Measurements from ENCODE around the gene ZBTB17. TPM values are rescaled to one million over a fixed set of nuclear protein-coding genes. Genes with fewer than 3 reads are reported as not detected.

The ZBTB17 gene
- total and polyA plus RNA-seq, 9 of the 15 experiments (the other 6 are each of a cell fraction or from before 2014, with no cell fraction given), result 1.1 to 53.4 (median 29.6) TPM

DNA sequence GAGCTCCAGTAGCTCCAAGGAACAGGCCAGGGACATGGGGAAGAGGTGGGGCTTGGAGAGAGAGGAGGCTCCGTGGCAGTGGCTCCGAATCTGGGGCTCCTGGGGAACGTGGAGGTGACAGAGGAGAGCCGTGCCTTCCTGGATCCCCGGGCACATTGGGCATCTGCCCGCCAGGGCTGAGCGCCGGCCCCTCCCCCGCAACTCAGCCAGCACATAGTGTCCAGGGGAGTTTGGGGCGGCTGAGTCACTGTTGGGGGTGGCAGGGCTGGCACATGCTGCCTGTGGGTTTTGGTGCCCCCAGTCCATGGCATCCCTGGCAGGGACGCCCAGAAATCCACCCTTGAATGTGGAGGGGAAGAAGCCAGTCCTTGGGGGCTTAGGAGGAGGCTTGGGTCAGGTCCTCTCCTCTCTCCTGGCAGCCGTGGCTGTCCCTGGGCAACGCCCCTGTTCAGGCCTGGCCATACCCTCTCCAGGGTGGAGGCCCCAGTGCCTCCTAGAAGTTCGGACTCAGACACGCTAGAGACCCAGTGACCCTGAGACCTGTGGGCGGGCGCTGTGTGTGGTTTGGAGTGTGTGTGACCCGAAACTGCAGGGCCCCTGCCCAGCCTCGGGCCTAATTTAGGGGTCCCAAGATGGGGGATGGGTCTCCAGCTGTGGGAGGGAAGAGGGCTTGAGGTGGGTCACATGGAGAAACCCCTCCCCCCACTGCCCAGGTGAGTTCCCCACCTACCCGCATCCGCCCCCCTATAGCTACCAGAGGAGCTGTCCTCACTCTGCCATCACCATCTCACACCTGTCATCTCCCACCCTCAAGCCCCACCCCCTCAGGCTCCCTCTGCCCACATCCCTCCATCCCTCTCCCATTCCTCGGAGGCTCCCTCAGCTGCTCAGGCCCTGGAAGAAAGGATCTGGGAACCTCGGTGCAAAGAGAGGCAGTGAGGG, 40.3 kb upstream of the ZBTB17 start:
- intact Hi-C loops (cut with micrococcal nuclease) (no loop called here), in situ Hi-C loops (cut with MboI) (loop anchor here (10.0 kb wide), 1 partner anchor 49 kb away; no protein-coding TSS in a partner anchor)
- ChIA-PET CTCF (ENCODE audit: low intra/inter-chr PET ratio) (no interaction called here), POLR2A (interaction anchor here (0.8 kb wide), 1 partner anchor 9 kb away, joined by 3 read pairs; no protein-coding TSS in a partner anchor)
- Histone ChIP-seq H3K9ac (ENCODE audit: insufficient read depth in 1 of 2, low read depth in 2 of 2, low read length in 2 of 2) (peak overlapping the region in 1 of 2 experiments; percentile 70; a peak in 2 of 4 replicates), H3K27me3 (ENCODE audit: control insufficient read depth in 2 of 2, insufficient read depth in 2 of 2, low read length in 2 of 2) (no peaks in the 10 kb centered on the region), H2AFZ (ENCODE audit: low read depth, low read length) (no peak overlapping the region), H3K9me1 (ENCODE audit: control insufficient read depth, insufficient read depth, low read length) (no peaks in the 10 kb centered on the region), H3K4me2 (ENCODE audit: insufficient read depth, low read length) (no peak overlapping the region), H3K9me3 (replicated peaks; ENCODE audit: control insufficient read depth, insufficient read depth, low read depth, low read length) (no peaks in the 10 kb centered on the region), H3K4me1 (replicated peaks in 1 of 2; ENCODE audit: control insufficient read depth in 2 of 2, insufficient read depth in 2 of 2, low read length in 2 of 2) (peaks cover 31 to 76% of the 10 kb centered on the region in 2 experiments), H3K27ac (ENCODE audit: extremely low read depth, low read depth, low read length) (no peak overlapping the region), H3K79me2 (ENCODE audit: control insufficient read depth, insufficient read depth, low read length) (no peaks in the 10 kb centered on the region), H3K4me3 (no peak overlapping the region), H3K36me3 (ENCODE audit: control insufficient read depth, insufficient read depth, low read length) (no peaks in the 10 kb centered on the region), H4K20me1 (replicated peaks; ENCODE audit: control insufficient read depth, insufficient read depth, low read length) (no peaks in the 10 kb centered on the region)
- BruUV-seq (replicated peaks), result no TSS peak
- WGBS (ENCODE audit: insufficient coverage, low coverage, missing lambda C conversion rate), result 75% methylated on average over 20 of the region's 23 CpGs
- FAIRE-seq (no peak), ATAC-seq (no peak), DNase-seq (ENCODE audit: extremely low read depth in 1 of 4, low spot score in 3 of 4) (no peak)
- TF ChIP-seq HNRNPL (IDR thresholded peaks at IDR 0.05; ENCODE audit: low read depth, low read length), result peak; percentile 82
- TF ChIP-seq ESRRB (CRISPR knock-in tag; IDR thresholded peaks at IDR 0.05; ENCODE audit: borderline replicate concordance), result no peak
- TF ChIP-seq, protein P1, sequence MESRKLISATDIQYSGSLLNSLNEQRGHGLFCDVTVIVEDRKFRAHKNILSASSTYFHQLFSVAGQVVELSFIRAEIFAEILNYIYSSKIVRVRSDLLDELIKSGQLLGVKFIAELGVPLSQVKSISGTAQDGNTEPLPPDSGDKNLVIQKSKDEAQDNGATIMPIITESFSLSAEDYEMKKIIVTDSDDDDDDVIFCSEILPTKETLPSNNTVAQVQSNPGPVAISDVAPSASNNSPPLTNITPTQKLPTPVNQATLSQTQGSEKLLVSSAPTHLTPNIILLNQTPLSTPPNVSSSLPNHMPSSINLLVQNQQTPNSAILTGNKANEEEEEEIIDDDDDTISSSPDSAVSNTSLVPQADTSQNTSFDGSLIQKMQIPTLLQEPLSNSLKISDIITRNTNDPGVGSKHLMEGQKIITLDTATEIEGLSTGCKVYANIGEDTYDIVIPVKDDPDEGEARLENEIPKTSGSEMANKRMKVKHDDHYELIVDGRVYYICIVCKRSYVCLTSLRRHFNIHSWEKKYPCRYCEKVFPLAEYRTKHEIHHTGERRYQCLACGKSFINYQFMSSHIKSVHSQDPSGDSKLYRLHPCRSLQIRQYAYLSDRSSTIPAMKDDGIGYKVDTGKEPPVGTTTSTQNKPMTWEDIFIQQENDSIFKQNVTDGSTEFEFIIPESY (CRISPR knock-in tag; IDR thresholded peaks at IDR 0.05), result 0 out of 2 replicates have a peak, but pooled peaks have one; percentile 47
- TF ChIP-seq ZNF717 (CRISPR knock-in tag; IDR thresholded peaks at IDR 0.05), result no peak
- no peak for TF ChIP-seq TSC22D4 (tag; IDR thresholded peaks at IDR 0.05)
- no peak for TF ChIP-seq OTX1 (CRISPR knock-in tag; IDR thresholded peaks at IDR 0.05)
- TF ChIP-seq, protein P2, sequence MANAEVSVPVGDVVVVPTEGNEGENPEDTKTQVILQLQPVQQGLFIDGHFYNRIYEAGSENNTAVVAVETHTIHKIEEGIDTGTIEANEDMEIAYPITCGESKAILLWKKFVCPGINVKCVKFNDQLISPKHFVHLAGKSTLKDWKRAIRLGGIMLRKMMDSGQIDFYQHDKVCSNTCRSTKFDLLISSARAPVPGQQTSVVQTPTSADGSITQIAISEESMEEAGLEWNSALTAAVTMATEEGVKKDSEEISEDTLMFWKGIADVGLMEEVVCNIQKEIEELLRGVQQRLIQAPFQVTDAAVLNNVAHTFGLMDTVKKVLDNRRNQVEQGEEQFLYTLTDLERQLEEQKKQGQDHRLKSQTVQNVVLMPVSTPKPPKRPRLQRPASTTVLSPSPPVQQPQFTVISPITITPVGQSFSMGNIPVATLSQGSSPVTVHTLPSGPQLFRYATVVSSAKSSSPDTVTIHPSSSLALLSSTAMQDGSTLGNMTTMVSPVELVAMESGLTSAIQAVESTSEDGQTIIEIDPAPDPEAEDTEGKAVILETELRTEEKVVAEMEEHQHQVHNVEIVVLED (CRISPR knock-in tag; IDR thresholded peaks at IDR 0.05), result no peak

Data from K562 (cell line).